SKM-1 treated with dmso at 0.1 percent for 144 hours (cell line): Measurements from ENCODE around the gene ALPK1.
"Not testable (repeated sequence)": the region's sequence is repeated elsewhere in the genome, so short reads cannot be mapped to it uniquely, and the experiment has no call there.

ENCODE experiments used
- DNase-seq: peaks from one replicate; lab custom pipeline; 2025; ENCODE audit not compliant: unreplicated experiment; lab: John Stamatoyannopoulos, UW

The ALPK1 gene

DNA sequence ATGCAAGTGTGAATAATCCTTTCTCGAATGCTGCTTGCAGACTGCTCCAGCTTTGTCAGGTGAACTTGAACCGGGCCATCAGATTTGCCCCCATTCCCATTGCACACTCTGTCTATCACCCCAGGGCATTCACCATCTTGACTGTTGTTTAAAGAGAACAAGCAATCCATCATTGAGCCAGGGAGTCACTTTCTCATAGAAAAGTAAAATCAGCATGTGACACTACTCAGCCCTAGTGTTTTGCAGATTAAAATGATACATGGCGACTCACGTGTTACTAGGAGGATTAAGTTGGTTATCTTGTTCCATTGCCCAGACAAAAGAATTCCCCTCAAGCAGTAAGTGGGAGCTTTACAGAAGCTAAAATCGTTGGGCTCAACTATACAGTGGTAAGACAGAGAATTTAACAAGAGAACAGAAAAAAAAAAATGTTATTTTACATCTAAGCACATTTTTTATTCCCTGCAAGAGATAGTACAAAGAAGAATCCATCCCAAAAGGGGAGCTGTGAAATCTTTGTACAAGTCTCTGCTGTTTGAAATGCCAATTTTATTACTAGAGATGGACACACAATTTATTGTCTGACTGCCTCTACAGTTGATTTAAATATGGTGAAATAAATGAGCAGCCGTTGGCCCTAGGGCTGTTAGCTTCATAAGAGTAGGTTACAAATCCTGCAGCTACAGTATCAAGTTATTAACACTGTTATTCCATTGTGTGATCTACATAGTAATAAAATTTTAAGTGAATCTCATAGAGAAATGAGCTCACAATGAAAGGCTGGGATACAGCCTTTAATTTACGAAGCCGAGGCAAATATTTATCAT lies 151.3 kb downstream of the ALPK1 start:
- DNase-seq: no peak

DNA sequence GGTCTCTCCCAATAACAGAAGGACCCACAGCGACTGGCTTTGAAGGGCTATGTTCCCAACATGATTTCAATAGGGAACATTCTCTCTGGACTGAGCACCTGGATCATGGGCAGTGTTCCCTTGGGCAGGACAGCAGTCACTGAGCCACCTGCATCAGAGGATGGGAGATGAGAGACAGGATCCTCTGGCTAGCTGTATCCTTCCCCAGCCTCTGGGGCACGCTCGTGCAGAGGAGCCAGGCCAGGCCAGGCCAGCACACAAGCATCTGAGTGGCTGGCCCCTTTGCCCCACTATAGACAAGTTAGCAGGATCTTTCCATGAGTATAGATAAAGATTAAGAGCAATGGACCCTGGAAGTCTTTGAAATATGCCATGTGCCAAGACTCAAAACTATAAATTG lies 152.5 kb downstream of the ALPK1 start:
- no peak for DNase-seq

DNA sequence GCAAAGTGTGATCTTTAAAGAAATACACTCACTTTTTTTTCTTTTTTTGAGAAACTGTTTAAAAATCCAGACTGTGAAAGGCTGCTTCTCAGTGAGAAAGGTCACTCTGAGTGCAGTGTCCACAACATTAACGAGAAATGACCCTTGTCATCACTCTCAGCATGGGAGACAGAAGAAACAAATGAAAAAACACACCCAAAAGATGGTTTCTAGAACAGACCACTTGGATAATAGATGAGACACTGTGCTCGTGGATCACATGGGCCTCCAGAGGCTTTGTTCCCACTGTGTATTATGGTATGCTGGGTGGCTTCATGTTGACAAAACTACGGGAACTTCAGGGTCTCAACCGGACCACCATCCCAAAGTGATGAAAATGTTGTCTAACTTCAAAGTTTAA lies 153.9 kb downstream of the ALPK1 start:
- no peak for DNase-seq

DNA sequence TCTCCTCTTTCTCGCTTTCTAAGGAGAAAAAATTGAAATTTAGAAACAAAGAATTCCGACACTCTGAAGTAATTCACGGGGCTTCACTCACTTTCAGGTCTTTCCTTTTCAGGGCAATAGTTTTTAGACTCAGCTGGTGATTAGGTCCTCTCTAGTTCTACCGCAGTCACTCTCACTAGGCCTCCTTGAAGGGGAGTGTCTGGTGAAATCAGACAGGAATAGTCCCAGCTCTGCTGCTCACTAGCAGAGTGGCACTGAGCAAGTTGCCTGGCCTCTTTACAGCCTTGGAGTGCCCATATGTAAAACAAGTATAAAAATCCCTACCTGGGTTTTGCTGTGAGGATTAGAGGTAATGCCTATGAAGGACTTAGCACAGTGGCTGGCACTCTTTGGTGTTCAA lies 154.7 kb downstream of the ALPK1 start:
- no peak for DNase-seq

DNA sequence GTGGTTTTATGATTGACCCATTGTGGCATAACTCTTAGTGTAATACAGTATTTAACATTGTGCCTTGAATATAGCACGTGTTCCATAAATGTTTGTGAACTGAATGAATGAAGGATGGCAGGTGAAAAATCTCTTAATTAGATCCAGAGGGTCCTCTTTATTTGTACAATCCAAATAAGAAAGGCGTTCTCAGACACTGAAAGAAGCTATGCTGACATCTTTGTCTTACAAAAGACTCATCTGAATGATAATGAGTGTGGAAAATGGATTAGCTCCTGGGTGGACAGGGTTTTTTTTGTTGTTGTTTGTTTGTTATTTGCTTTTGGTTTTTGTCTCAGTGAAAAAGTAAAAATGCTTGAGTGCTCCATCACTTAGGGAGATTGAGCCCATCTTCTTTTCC lies 156.2 kb downstream of the ALPK1 start:
- no peak for DNase-seq

DNA sequence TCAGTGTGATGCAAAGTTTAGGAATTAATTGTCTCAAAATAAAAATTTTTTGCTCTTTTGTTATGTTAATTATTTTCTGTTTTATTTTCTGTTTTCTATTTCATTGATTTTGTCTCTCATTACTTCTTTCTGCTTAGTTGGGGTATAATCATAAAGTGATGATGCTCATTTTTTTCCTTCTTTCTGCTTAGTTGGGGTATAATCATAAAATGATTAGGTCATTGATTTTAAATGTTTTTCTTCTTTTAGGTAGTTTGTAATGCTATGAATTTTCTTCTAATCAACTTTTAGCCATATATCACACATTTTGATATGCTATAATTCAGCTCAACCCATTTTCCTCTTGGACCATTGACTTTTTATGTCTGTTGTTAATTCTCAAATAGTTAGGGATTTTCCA lies 175.1 kb downstream of the ALPK1 start:
- DNase-seq: no peak

DNA sequence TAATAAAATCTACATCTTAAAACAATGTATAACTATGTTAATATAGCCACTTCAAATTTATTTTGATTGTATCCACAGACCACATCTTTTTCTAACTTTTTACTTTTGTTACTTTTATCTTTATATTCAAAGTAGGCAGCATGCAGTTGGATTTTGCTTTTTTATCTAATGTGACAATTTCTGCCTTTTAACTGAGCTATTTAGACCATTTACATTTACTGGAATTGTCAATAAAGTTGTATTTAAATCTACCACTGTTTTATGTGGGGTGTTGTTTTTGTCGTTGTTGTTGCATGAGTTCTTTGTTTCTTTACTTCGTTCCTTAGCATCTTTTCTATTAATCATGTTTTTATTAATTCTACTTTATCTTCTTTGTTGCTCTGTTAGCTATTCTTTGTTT lies 176.8 kb downstream of the ALPK1 start:
- DNase-seq: no peak

DNA sequence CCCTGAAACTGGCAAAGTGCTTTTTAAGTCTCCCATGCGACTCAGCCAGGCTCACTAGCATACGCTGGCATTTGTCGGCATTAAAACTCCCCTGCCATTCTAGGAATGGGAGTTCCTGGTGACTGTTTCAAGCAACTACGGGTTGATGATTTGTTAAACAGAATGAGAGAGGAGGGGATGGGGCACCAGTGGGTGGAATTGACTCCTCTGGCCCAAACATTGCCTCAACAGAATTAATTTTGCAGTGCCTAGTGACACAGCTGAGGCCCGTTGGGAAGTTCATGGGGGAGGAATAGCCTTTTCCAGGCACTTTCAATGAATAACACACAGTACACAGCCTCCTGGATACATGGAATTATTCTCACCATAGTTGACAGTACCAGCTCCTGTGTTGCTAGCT lies 188.8 kb downstream of the ALPK1 start:
- no peak for DNase-seq

DNA sequence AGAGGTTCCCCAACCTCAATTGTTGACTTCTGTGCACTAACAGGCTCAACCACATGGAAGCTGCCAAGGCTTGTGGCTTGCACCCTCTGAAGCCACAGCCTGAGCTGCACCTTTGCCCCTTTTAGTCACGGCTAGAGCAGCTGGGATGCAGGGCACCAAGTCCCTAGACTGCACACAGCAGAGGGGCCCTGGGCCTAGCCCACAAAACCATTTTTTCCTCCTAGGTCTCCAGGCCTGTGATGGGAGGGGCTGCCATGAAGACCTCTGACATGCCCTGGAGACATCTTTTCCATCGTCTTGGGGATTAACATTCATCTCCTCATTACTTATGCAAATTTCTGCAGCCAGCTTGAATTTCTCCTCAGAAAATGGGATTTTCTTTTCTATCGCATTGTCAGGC lies 193.6 kb downstream of the ALPK1 start:
- DNase-seq: not testable (repeated sequence)
